ENCODE results near the gene IFI27L1.

DNA sequence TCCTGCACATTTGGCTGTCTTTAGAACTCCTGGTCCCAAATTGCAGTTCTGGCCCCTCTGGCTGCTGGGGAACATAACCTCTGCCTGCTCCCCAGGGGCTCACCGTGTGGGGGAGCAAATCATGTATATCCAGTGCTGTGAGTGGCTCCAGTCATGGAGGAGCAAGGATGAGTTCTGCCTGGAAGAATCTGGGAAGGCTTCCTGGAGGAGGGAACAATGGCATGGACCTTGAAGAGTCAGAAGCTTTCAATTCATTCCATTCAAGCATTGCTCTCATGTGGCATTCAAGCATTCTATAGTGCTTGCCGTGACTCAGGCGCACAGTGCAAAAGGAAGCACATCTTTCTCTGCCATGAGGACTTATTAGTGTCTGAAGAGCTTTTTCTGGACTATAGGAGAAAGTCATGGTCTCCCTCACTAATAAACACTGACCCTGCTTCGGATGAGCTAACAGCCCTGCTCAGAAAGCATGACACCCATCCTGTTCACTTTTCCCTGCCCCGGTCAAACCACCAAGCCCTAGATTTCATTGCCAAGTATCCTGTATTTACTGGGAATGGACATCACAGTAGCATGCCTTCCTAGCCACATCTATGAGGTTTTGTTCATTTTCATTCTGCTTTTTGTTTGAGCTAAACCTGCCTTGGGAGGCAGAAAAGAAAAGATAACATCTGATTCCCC, 32.9 kb downstream of the IFI27L1 start:
- TF ChIP-seq, protein P1, sequence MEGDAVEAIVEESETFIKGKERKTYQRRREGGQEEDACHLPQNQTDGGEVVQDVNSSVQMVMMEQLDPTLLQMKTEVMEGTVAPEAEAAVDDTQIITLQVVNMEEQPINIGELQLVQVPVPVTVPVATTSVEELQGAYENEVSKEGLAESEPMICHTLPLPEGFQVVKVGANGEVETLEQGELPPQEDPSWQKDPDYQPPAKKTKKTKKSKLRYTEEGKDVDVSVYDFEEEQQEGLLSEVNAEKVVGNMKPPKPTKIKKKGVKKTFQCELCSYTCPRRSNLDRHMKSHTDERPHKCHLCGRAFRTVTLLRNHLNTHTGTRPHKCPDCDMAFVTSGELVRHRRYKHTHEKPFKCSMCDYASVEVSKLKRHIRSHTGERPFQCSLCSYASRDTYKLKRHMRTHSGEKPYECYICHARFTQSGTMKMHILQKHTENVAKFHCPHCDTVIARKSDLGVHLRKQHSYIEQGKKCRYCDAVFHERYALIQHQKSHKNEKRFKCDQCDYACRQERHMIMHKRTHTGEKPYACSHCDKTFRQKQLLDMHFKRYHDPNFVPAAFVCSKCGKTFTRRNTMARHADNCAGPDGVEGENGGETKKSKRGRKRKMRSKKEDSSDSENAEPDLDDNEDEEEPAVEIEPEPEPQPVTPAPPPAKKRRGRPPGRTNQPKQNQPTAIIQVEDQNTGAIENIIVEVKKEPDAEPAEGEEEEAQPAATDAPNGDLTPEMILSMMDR (IDR thresholded peaks at IDR 0.05) = no peak
- TF ChIP-seq POLR2A (IDR thresholded peaks at IDR 0.05) (no peak), POLR2AphosphoS5 (IDR thresholded peaks at IDR 0.05) (no peak)
